OCI-M2 (cell line): Measurements from ENCODE around the gene CCDC61.

ENCODE experiments used
- DNase-seq: peaks from one replicate; lab custom pipeline; 2025; ENCODE audit not compliant: unreplicated experiment; lab: John Stamatoyannopoulos, UW

CCDC61 gene

DNA sequence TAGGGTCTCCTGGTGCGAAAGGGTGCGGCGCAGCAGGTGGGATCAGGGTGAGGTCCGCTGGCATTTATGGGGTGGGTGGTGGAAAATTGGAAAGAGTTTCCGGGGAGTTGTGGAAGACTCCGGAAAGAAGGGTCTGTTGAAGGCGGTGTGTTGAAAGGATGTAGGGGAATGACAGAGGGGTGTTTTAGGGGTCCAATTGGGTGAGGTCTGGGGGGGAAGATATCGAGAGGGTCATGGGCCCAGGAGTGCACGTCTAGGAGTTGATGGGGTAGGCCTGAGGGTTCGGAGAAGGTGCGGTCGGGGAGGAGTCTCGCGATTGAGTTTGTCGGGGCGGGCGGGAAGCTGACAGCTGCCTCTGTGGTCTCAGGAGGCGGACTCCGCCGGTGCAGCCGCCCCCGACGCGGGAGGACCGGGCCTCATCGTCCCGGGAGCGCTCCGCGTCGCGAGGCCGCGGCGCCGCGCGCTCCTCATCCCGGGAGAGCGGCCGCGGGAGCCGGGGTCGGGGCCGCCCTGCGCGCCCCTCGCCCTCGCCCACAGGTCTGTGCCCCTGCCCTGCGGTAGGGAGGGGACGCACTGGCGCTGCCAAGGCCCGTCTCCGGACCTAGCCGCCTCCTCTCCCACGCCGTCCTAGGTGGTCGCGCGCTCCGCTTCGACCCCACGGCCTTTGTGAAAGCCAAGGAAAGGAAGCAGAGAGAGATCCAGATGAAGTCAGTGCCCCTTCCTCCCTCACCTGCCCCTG is 20.6 kb downstream of the CCDC61 start:
- no peak for DNase-seq

- DNase-seq = no peak
Observed at GRCh38 chr19:46016426-46017094, 21.3 kb downstream of the CCDC61 start.

- DNase-seq = no peak
Observed at GRCh38 chr19:46017095-46017429, 21.8 kb downstream of the CCDC61 start.

DNA sequence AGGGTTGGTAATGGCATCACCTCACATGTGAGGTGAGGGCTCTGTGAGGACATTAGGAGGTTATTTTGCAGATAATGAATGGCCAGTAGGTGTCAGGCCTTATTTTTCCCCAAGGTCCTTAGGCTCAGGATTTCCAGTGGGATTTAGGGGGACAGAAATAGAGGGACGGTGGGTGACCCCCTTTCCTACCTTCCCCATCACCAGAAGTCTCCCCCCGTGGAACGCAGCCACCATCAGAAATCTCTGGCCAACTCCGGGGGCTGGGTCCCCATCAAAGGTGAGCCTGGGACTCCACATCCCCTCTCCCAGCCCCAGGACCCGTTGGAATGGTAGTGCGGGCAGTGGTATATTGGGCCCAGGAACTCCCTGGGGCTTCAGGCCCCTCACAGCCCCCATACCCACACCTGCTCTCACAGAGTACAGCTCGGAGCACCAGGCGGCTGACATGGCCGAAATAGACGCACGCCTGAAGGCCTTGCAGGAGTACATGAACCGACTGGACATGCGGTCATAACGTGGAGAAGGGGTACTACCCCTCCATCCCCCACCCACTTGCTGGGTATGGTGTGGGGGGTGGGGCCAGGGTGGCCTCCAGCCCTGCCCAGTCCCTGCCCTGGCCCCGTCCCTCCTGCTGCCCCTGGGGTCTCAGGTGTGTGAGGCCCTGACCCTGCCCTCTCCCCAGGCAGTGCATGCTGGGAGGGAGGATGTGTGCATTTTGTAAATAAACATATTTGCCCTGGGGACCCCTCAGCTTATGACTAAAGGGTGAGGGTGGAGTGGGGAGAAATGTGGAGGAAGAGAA is 22.8 kb downstream of the CCDC61 start:
- DNase-seq = no peak

DNA sequence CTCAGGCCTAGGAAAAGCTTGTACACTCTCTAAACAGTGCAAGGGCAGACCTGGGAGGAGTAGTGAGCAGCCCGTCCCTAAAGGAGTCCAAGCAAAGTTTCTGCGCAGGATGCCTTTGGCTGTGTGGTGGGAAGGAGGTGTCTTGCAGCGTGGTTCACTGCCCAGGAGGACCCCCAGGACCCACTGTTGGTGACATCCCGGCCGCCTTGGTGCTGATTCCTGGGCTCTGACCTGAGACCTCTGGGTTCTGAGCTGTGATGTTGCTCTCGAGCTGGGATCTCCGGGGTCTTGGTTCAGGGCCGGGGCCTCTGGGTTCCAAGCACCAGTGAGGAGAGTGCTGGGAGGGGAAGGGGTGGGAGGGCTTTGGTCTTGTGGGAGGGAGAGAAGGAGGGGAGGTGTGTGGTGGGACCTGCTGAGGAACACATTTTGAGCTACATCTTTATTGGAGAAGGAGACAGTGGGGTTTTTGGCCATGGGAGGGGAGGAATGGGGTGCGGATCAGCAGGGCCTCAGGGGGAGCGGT is 23.5 kb downstream of the CCDC61 start:
- no peak for DNase-seq

DNA sequence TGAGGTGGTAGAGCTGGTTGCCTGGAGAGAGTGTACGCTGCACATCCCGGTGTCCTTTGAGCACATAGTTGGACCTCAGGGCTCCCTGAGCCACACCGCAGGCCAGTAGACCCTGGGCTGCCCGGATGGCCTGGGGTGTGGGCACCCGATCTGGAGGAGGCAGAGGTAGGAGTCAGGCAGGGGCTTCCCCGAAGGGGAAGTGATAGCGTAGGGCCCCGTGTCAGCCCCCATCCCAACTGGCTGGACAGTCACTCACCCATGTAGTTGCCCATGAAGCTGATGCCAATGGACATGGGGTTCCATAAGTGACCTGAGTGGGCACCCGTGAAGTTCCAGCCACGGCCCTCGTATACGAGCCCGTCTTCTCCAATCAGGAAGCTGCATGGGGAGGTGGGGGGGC is 24.0 kb downstream of the CCDC61 start:
- no peak for DNase-seq

DNA sequence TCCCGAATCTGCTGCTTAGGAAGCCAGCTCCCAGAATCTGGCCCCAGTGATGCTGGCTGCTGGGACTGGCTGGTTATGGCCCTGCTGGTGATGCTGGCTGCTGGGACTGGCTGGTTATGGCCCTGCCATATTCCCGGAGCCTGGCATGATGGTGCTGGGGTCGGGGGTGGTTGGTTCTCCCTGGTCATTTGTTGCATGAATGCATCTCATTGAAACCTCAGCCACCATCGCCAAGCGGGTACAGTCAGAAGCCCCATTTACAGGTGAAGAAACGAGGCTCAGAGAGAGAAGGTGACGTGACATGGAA is 25.5 kb downstream of the CCDC61 start:
- DNase-seq = no peak

GRCh38 chr19:46021531-46022041 is 26.3 kb downstream of the CCDC61 start:
- no peak for DNase-seq

- DNase-seq = no peak
Observed at GRCh38 chr19:46022061-46022430, 26.8 kb downstream of the CCDC61 start.

DNA sequence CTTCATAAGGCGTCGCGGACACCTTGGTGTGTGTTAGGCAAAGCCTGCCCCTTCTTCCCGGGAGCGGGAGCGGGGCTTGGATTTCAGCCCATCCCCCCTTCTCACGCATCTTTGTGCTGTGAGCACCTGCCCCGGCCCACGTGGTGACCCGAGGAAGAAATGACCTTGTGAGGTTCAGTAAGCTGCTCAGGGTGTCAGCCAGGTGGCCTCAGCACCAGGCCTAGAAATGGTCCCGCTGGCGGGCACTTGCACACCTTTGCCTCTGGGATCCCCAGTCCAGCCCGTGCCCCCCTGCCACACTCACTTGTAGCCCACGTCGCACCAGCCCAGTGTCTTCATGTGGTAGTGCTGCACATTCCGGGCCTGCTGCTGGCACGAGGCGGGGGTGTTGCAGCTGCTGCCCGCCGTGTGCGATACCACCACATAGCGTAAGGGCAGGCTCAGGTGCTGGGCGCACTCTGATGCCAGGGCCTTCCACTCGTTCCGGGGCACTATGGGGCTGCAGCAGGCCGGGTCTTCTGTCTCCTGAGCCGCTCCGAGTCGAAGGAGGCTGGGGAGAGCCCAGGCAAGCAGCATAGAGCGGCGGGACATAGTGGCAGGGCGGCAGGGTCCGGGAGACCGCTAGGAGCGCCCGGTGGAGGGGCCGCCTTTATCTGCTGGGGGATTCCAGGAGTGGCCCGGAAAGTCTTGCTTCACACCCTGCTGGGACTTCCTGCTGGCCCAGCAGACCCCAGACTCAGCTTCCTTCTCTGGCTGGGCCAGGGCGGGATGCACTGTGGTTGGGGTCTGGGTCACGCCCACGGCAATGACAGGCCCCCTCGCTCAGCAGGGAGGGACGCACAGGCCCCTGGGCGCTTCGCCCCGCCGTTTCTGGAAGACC is 27.4 kb downstream of the CCDC61 start, which contains the start of gene PGLYRP1:
Gene PGLYRP1 (minus strand): TSS at position 623 of the 880 bp plus-strand sequence. CDS start 32 bp downstream, at position 591.
- DNase-seq = no peak

GRCh38 chr19:46023311-46023779 is 28.1 kb downstream of the CCDC61 start:
- no peak for DNase-seq

DNA sequence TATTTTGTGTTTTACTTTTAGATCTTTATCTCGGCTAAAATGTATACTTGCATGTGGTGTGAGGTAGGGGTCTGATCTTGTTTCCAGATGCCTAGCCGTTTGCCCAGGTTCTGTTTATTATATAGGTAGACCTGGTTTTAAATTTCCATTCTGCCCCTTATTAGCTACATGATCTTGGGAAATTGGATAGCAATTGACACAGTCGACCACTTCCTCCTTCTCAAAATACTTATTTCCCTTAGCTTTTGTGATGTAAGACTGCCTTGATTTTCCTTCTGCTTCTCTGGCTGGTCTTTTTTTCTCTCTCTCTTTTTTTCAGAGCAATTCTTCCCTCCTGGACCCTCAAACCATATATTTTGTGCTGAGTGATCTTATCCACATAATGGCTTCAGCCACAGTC is 30.6 kb downstream of the CCDC61 start:
- no peak for DNase-seq

DNA sequence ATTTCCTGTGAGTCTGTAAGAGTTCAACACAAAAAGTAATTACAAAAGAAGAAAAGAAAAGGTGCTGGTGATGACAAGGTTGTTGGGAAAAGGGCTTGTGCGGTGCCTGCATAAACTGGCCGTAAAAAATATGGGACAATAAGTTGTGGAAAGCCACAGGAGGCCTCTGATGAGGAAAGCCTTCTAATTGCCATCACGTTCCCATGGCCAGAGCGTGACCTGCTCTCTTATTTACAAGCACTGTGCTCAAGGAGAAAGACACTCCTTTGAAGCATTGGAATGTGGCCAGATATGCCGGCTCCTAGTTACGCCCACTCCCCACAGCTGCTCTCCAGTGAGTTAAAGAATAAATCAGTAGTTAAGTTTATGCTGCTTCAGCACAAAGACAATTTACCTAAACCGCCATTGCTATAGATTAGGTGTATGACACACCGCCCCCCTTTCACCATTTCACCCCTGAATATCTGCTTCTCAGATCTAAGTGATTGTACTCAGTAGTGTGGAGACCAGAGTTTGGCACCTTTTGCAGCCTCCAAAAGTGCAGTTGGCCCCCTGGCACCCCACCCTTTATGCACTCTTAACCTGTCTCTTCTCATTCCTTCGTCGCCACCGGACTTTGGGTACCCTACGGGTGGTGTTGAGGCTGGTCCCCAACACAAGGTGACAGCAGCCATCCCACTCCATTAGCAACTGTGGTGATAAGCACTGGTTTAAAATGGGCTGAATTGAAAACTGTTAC is 35.7 kb downstream of the CCDC61 start:
- DNase-seq = no peak

DNA sequence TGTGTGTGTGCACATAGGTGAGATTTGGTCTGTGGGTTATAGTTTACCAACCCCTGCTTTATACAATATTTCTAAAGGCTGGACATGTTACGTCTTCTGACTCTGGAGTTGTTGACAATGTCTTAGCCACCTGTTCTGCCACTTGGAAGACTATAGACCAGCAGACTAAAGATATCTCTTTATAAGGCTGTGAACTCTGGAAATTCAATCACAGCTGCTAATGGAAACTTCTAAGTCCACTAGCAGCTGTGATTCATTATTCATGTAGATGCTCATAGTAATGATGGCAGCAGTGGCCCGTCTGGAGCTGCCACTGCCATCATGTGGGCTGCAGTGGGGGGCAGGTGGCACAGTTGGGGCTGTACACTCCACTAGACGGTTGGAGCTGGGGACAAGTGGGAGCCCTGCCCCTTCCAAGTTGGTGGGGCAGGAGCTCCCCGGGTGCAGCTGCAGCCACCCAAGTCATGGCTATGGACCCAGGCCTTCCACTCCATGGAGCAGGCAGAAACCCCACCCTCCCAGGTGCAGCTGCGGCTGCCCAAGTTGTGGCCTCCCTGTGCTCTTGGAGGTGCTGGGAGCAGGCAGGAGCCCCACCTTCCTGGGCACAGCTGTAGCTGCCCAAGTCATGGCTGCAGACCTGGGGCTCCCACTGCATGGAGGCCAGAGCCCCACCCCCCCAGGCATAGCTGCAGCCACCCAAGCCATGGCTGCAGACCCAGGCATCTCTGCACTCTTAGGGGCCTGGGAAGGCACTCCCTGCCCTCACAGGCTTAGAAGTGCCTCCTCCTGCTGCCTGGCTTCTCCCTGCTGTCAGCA is 36.7 kb downstream of the CCDC61 start:
- no peak for DNase-seq

GRCh38 chr19:46032597-46033025 is 37.3 kb downstream of the CCDC61 start:
- DNase-seq = no peak

GRCh38 chr19:46033401-46033800 is 38.1 kb downstream of the CCDC61 start:
- no peak for DNase-seq

- no peak for DNase-seq
Observed at GRCh38 chr19:46035546-46035945, 40.3 kb downstream of the CCDC61 start.

DNA sequence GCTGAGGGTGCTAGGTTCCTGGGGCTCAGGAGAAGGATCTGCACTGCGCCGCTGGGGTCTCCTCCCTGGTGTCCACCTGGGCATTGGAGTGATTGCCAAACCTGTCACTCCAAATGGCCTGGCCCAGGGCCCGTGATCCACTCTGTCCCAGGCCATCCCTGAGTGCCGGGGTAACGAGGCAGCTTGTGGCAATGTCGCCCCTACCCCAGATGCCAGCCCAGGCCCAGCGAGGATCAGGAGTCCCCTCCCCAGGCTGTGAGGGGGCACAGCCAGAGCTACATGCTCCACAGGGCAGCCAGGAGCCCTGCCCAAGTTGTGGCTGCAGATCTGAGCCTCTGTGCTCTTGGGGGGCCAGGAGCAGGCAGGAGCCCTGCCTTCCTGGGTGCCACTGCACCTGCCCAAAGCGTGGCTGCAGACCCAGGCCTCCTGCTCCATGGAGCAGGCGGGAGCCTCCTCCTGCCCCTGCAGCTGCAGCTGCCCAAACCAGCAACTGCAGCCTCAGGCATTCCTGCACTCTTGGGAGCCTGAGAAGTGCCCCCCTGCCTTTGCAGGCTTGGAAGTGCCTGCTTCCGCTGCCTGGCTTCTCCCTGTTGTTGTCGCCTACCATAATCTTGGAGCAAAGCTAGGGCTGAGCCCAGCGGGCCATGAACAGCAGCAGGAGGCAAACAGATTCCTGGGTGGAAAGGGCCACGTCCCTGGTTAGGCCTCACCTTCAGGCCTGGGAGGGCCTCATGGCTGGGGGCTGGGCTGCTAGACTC is 40.9 kb downstream of the CCDC61 start:
- no peak for DNase-seq
